ENCODE data around the gene GALNT15. TPM values are rescaled to one million over a fixed set of nuclear protein-coding genes. Genes with fewer than 3 reads are reported as not detected.

GALNT15 gene
- total RNA-seq, 1 donor from 2014 or later: not detected

DNA sequence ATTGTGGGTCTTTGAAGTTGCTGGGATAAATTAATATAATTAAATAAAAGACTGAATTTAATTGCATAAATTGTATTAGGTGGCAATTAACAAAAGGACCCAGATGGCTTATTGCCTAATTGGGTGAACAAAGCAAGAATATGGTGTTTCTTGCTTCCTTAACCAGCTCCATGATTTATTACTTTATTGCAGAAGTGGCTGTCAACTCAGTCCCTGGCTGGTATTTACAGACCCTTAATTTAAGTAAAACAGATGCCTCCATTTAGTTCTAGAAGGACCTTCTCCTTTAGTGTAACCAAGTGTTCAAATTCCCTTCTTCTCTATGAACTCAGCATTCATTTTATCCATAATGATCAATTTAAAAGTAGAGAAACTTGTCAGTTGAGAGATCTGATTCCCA, 55.2 kb downstream of the GALNT15 start:
- Mint-ChIP-seq H3K4me3 (ENCODE audit: low read depth) (no peak overlapping the region), H3K4me1 (ENCODE audit: low read depth) (no peaks in the 10 kb centered on the region), H3K27me3 (ENCODE audit: low read depth) (peaks cover 9% of the 10 kb centered on the region), H3K36me3 (ENCODE audit: low read depth) (no peaks in the 10 kb centered on the region), H3K27ac (no peak overlapping the region), H3K9me3 (no peaks in the 10 kb centered on the region)
- intact Hi-C loops (cut with micrococcal nuclease): no loop called here
- no peak for DNase-seq (ENCODE audit: low spot score)

DNA sequence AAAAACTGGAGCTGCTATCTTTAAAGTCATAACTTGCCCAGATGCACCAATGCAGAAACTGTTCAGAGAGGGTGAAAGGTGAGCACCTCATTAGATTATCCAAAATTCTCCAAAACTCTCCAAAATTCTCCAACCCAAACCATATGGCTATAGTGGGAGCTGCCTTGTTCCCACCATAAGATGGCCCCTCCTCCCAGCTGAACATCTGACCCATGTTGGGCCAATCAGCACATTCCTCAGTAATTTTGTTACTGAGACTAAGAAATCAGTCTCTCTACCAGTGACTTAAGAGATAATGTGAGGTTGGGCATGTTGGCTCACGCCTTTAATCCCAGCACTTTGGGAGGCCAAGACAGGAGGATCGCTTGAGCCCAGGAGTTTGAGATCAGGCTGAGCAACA, 57.5 kb downstream of the GALNT15 start:
- no peak overlapping the region for H3K4me3 Mint-ChIP-seq (ENCODE audit: low read depth)
- H3K9me3 Mint-ChIP-seq: no peaks in the 10 kb centered on the region

DNA sequence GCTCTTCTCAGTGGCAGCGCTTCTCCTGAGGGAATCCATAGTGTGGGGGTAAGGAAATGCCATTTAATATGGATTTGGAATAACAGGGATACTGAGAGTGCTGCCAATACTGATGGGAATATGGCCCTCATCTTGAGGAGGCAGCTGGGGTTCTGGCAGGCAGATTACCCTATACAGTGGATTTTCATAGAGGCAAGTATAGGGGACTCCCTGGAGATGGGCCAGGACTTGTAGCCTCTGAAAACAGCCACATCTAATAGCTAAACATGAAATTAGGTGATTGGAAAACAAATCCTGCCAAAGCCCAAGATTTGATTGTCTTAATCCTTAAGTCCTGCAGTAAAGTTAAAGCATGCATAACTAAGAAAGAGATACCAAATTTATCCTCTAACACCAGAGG, 59.3 kb downstream of the GALNT15 start:
- no peaks in the 10 kb centered on the region for H3K36me3 Mint-ChIP-seq (ENCODE audit: low read depth)

More for the DNA sequence above, 57.5 kb downstream of the GALNT15 start:
- Mint-ChIP-seq H3K4me1 (ENCODE audit: low read depth) (no peaks in the 10 kb centered on the region), H3K27ac (no peak overlapping the region), H3K27me3 (ENCODE audit: low read depth) (peaks cover 5% of the 10 kb centered on the region), H3K36me3 (ENCODE audit: low read depth) (no peaks in the 10 kb centered on the region)
- DNase-seq (ENCODE audit: low spot score): no peak
- intact Hi-C loops (cut with micrococcal nuclease): no loop called here

DNA sequence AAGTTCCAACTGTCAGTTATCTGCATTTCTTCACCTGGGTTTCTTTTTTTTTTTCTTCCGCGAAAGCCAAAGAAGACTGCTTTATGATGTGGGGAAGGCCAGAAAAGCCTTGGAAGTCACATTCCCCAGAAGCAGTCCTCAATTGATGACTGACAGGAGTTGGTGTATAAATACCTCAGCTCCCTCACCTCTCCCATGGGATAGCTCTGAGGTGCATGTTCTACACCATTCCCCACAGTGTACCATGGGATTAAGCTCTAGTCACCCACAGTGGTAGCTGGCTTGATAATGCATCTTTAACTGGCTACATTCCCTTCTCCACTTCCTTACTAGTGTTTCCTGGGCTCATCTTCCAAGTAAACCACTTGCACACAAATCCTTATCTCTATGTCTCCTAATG, 59.8 kb downstream of the GALNT15 start:
- intact Hi-C loops (cut with micrococcal nuclease): no loop called here
- no peak overlapping the region for H3K4me3 Mint-ChIP-seq (ENCODE audit: low read depth)
- H3K27me3 Mint-ChIP-seq (ENCODE audit: low read depth): no peaks in the 10 kb centered on the region
- no peaks in the 10 kb centered on the region for H3K9me3 Mint-ChIP-seq
- no peak overlapping the region for H3K27ac Mint-ChIP-seq
- no peaks in the 10 kb centered on the region for H3K4me1 Mint-ChIP-seq (ENCODE audit: low read depth)
- no peak for DNase-seq (ENCODE audit: low spot score)
- no peaks in the 10 kb centered on the region for H3K36me3 Mint-ChIP-seq (ENCODE audit: low read depth)

More for the DNA sequence above, 59.3 kb downstream of the GALNT15 start:
- Mint-ChIP-seq H3K9me3 (no peaks in the 10 kb centered on the region), H3K27me3 (ENCODE audit: low read depth) (no peaks in the 10 kb centered on the region), H3K4me1 (ENCODE audit: low read depth) (no peaks in the 10 kb centered on the region), H3K27ac (no peak overlapping the region), H3K4me3 (ENCODE audit: low read depth) (no peak overlapping the region)
- no peak for DNase-seq (ENCODE audit: low spot score)
- intact Hi-C loops (cut with micrococcal nuclease): no loop called here

DNA sequence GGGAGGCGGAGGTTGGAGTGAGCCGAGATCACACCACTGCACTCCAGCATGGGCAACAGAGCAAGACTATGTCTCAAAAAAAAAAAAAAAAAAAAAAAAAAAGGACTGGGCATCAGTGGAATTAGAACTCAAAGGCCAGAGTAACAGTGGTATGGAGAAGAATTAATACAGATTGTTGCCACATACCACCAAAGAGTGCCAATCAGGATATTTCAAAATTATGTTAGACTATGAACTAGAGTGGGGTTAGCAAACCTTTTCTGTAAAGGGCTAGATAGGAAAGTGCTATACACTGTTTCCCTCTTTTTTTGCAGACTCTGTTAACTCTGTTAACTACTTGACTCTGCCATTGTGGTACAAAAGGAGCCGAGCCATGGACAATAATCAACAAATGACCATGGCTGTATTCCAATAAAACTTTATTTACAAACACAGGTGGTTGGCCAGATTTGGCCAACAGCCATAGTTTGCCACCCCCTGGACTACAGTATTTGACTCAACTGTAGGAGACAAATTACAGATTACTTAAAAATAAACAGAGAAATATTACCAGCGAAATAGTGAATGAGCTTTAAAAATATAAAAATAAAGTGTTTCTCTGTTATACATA, 61.7 kb downstream of the GALNT15 start:
- Mint-ChIP-seq H3K9me3 (no peaks in the 10 kb centered on the region), H3K27me3 (ENCODE audit: low read depth) (no peaks in the 10 kb centered on the region), H3K4me1 (ENCODE audit: low read depth) (no peaks in the 10 kb centered on the region), H3K36me3 (ENCODE audit: low read depth) (no peaks in the 10 kb centered on the region), H3K4me3 (ENCODE audit: low read depth) (no peak overlapping the region), H3K27ac (no peak overlapping the region)
- no peak for DNase-seq (ENCODE audit: low spot score)
- intact Hi-C loops (cut with micrococcal nuclease): no loop called here

- H3K4me1 Mint-ChIP-seq (ENCODE audit: low read depth): no peaks in the 10 kb centered on the region
- intact Hi-C loops (cut with micrococcal nuclease): no loop called here
- no peak for DNase-seq (ENCODE audit: low spot score)
- no peak overlapping the region for H3K27ac Mint-ChIP-seq
- no peaks in the 10 kb centered on the region for H3K27me3 Mint-ChIP-seq (ENCODE audit: low read depth)
- no peaks in the 10 kb centered on the region for H3K36me3 Mint-ChIP-seq (ENCODE audit: low read depth)
- no peak overlapping the region for H3K4me3 Mint-ChIP-seq (ENCODE audit: low read depth)
- no peaks in the 10 kb centered on the region for H3K9me3 Mint-ChIP-seq
Observed at GRCh38 chr3:16236856-16237393, 62.4 kb downstream of the GALNT15 start.

DNA sequence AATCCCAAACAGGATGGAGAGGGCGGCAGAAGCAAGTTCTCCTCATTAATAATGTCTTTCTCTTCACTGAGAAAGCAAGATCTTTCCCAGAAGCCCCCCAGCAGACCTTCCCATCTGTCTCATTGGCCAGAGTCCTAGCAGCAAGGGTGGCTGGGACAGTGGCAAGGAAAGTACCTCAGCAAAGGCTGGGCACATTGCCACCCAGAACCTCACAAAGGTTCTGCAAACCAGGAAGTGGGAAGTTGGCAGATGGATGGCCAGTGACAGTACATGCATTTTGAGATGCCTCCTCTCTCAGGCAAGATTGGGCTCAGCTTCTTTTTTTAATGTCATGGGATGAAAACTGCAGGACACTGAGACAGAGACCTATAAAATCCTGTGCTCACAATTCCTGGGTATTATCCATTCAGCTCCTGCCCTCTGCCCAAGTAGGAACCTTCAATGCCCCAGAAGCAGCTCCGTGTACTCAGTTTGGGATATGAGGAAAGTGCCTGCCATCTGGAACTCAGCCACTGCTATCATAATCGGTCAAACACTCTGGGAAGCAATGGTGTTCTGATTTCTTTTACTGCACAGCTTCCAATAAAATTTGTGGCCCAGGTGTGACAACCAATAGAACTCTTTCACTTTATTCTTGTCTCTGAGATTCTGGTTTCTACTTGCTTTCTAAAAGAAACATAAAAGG, 64.7 kb downstream of the GALNT15 start:
- no peaks in the 10 kb centered on the region for H3K27me3 Mint-ChIP-seq (ENCODE audit: low read depth)
- H3K4me1 Mint-ChIP-seq (ENCODE audit: low read depth): peaks cover 4% of the 10 kb centered on the region
- no peak for DNase-seq (ENCODE audit: low spot score)
- intact Hi-C loops (cut with micrococcal nuclease): no loop called here
- no peak overlapping the region for H3K27ac Mint-ChIP-seq
- H3K36me3 Mint-ChIP-seq (ENCODE audit: low read depth): no peaks in the 10 kb centered on the region
- H3K4me3 Mint-ChIP-seq (ENCODE audit: low read depth): no peak overlapping the region
- H3K9me3 Mint-ChIP-seq: no peaks in the 10 kb centered on the region

DNA sequence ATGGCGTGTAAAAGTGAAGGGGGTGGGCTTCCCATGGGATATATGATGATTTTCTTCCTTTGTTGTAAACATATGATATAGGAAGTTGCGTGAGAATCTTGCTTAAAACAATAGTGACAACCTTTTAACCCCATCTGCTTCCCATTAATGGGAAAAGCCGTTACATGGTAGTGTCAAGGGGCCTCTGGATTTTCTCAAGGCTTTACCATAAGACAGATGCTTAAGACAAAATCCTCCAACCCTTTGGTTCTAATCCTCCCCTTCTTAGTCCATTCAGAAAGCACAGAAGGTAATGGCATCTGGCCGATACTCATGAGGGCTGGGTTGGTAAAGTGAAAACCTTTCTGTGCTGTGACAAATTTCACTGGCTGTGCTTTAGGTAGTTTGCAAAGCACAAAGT, 65.3 kb downstream of the GALNT15 start:
- Mint-ChIP-seq H3K27ac (no peak overlapping the region), H3K9me3 (no peaks in the 10 kb centered on the region), H3K4me3 (ENCODE audit: low read depth) (no peak overlapping the region), H3K27me3 (ENCODE audit: low read depth) (no peaks in the 10 kb centered on the region), H3K4me1 (ENCODE audit: low read depth) (peaks cover 6% of the 10 kb centered on the region), H3K36me3 (ENCODE audit: low read depth) (no peaks in the 10 kb centered on the region)
- intact Hi-C loops (cut with micrococcal nuclease): loop anchor here (10.0 kb wide), 1 partner anchor 1035 kb away; the partner anchor contains the start of gene CAPN7
- DNase-seq (ENCODE audit: low spot score): no peak

DNA sequence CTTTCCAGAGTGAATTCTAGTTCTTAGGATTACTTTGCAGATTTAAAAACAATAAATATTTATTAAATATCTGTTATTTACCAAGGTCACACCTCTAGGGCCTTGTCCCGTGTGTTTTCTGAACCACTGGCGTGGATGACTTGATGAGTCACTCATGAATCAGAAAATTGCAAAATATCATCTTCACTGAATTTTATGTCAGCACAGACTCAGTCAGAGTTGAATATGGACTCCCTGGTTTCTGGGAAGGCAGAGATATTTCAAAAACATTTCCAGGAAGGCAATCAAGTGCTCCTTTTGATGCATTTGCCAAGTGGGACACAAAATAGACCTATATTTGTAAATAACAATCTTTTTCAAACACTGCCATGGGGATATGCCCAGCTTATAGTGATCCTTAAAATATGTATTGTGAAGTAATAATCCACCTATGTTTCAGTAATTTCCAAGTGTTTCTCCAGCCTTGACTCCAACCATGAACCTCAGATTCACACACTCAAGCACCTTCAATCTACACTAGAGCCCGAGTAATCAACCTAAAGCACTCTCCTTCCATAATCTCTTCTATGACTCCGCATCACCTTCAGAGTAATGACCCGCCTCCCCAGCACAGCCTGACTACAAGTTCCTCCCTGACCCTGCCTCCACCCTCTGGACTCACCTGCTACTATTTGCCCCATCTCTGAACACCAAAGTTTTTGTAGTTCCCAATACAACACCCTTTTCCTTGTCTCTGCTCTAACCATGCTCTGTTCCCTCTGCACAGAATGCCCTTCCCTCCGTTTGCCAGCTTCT, 65.9 kb downstream of the GALNT15 start:
- Mint-ChIP-seq H3K4me3 (ENCODE audit: low read depth) (no peak overlapping the region), H3K27ac (no peak overlapping the region), H3K4me1 (ENCODE audit: low read depth) (peaks cover 6% of the 10 kb centered on the region), H3K27me3 (ENCODE audit: low read depth) (no peaks in the 10 kb centered on the region), H3K9me3 (no peaks in the 10 kb centered on the region), H3K36me3 (ENCODE audit: low read depth) (no peaks in the 10 kb centered on the region)
- intact Hi-C loops (cut with micrococcal nuclease): loop anchor here (10.0 kb wide), 1 partner anchor 1036 kb away; the partner anchor contains the start of gene CAPN7
- DNase-seq (ENCODE audit: low spot score): no peak

DNA sequence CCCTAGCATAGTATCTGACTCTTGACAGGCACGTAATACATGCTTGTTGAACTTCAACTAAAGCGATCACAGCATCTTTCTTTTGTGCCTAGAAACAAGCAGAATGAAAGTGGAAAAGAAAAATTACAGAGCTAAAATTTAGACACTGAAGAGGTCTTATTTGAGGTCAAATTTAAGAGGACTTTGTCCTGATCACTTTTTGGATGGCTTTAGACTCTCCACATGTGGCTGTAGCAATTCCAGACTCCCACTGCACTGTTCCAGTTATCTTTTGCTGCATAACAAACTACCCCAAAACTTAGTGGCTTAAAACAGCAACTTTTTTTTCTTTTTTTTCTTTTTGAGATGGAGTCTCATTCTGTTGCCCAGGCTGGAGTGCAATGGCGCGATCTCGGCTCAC, 66.7 kb downstream of the GALNT15 start:
- Mint-ChIP-seq H3K27ac (no peak overlapping the region), H3K9me3 (no peaks in the 10 kb centered on the region)
- DNase-seq (ENCODE audit: low spot score): no peak

DNA sequence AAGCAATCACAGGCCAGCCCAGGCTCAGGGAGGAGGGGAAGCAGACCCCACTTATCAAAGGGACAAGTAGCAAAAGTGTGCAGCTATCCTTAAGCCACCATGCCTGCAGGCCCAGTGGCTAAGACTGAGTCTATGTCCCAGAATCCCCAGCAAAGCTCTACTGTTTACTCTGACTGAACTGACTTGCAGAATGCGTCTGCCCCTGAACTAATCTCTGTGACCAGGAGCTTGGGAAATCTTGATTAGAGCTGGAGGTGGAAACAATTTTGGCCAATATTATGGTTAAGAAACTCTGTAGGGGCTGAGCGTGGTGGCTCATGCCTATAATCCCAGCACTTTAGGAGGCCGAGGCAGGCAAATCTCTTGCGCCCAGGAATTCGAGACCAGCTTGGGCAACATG, 67.7 kb downstream of the GALNT15 start:
- Mint-ChIP-seq H3K27me3 (ENCODE audit: low read depth) (no peaks in the 10 kb centered on the region), H3K4me3 (ENCODE audit: low read depth) (no peak overlapping the region), H3K4me1 (ENCODE audit: low read depth) (peaks cover 10% of the 10 kb centered on the region), H3K9me3 (no peaks in the 10 kb centered on the region), H3K36me3 (ENCODE audit: low read depth) (no peaks in the 10 kb centered on the region), H3K27ac (no peak overlapping the region)
- no peak for DNase-seq (ENCODE audit: low spot score)
- intact Hi-C loops (cut with micrococcal nuclease): loop anchor here (10.0 kb wide), 1 partner anchor 1037 kb away; the partner anchor contains the start of gene CAPN7

More for the DNA sequence above, 66.7 kb downstream of the GALNT15 start:
- H3K4me3 Mint-ChIP-seq (ENCODE audit: low read depth): no peak overlapping the region
- peaks cover 6% of the 10 kb centered on the region for H3K4me1 Mint-ChIP-seq (ENCODE audit: low read depth)
- no peaks in the 10 kb centered on the region for H3K27me3 Mint-ChIP-seq (ENCODE audit: low read depth)
- intact Hi-C loops (cut with micrococcal nuclease): loop anchor here (10.0 kb wide), 1 partner anchor 1036 kb away; the partner anchor contains the start of gene CAPN7
- no peaks in the 10 kb centered on the region for H3K36me3 Mint-ChIP-seq (ENCODE audit: low read depth)

- intact Hi-C loops (cut with micrococcal nuclease): loop anchor here (10.0 kb wide), 1 partner anchor 1039 kb away; the partner anchor contains the start of gene CAPN7
- H3K9me3 Mint-ChIP-seq: no peaks in the 10 kb centered on the region
- H3K4me1 Mint-ChIP-seq (ENCODE audit: low read depth): peaks cover 18% of the 10 kb centered on the region
- no peak for DNase-seq (ENCODE audit: low spot score)
- no peaks in the 10 kb centered on the region for H3K36me3 Mint-ChIP-seq (ENCODE audit: low read depth)
- H3K27ac Mint-ChIP-seq: no peak overlapping the region
- H3K27me3 Mint-ChIP-seq (ENCODE audit: low read depth): no peaks in the 10 kb centered on the region
- H3K4me3 Mint-ChIP-seq (ENCODE audit: low read depth): no peak overlapping the region
Observed at GRCh38 chr3:16243706-16244490, 69.4 kb downstream of the GALNT15 start.
